ENCODE data around the gene ADH7.

DNA sequence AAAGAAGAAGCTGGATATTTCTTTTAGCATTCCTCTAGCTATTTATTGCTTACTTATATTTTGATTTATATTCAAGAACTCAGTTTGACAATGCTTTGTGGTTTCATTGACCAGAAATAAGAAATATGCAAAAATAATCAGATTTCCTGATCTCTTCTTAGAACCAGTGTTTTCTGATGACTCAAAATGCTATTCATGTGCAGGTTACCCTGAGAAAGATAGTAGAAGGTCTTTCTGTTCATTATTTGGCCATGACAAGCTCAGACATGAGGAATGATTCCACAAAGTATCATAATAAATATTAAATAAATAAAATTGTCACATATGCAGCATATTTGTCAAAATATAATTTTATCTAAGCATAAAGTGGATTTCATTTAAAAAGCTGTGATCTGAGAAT, 24.1 kb downstream of the ADH7 start:
- no peak for TF ChIP-seq POLR2A (IDR thresholded peaks at IDR 0.05)
- TF ChIP-seq, protein P1, sequence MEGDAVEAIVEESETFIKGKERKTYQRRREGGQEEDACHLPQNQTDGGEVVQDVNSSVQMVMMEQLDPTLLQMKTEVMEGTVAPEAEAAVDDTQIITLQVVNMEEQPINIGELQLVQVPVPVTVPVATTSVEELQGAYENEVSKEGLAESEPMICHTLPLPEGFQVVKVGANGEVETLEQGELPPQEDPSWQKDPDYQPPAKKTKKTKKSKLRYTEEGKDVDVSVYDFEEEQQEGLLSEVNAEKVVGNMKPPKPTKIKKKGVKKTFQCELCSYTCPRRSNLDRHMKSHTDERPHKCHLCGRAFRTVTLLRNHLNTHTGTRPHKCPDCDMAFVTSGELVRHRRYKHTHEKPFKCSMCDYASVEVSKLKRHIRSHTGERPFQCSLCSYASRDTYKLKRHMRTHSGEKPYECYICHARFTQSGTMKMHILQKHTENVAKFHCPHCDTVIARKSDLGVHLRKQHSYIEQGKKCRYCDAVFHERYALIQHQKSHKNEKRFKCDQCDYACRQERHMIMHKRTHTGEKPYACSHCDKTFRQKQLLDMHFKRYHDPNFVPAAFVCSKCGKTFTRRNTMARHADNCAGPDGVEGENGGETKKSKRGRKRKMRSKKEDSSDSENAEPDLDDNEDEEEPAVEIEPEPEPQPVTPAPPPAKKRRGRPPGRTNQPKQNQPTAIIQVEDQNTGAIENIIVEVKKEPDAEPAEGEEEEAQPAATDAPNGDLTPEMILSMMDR (IDR thresholded peaks at IDR 0.05): no peak

Measured in esophagus squamous epithelium (tissue), 4 donors.